GM12874 (cell line): Measurements from ENCODE around the gene LONP1.

Experiments
- CTCF ChIP-seq: IDR thresholded peaks from 2 replicates; pipeline ENCODE4 v1.5.1; 2011; ENCODE audit warnings: low read depth, mild to moderate bottlenecking, control low read depth, low read length, moderate library complexity; ENCODE audit not compliant: insufficient read depth

Gene LONP1

GRCh38 chr19:5719961-5720790, at the start of gene LONP1, which contains the start of gene CATSPERD:
TSS of gene LONP1 (minus strand) at chr19:5720146. CDS start at chr19:5720132, 14 bp downstream.
TSS of gene CATSPERD (plus strand) at chr19:5720637. CDS start at chr19:5720738, 101 bp downstream.
- peak; percentile 99 for TF ChIP-seq CTCF

- no peak for TF ChIP-seq CTCF
Observed at GRCh38 chr19:5767949-5768348, 48.0 kb upstream of the LONP1 start.

GRCh38 chr19:5765220-5765619, 45.3 kb upstream of the LONP1 start:
- TF ChIP-seq CTCF: no peak

- TF ChIP-seq CTCF: no peak
Observed at GRCh38 chr19:5762608-5763217, 42.8 kb upstream of the LONP1 start.

GRCh38 chr19:5753743-5754142, 33.8 kb upstream of the LONP1 start:
- no peak for TF ChIP-seq CTCF

GRCh38 chr19:5751709-5752108, 31.8 kb upstream of the LONP1 start:
- no peak for TF ChIP-seq CTCF

GRCh38 chr19:5749505-5749904, 29.6 kb upstream of the LONP1 start:
- TF ChIP-seq CTCF: no peak
